ENCODE data around the gene CFAP97.

The CFAP97 gene

DNA sequence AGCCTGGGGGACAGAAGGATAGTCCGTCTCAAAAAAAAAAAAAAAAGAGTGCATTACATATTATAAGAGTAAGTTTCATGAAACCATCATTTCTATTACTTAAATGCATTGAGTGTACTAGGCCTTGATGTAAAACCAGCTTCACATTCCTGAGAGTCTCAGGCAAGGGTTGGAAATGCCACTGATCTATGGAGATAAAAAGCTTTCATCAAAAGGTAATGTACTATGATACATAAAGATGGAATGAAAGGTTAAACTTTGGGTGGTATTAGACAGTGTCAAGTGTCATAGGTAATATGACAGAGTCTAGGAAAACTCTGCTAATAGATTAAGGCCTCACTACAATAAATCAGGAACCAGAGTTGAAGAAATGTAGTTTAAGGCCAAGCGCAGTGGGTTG lies 7.4 kb downstream of the CFAP97 start:
- no peak for DNase-seq (ENCODE audit: low spot score)

DNA sequence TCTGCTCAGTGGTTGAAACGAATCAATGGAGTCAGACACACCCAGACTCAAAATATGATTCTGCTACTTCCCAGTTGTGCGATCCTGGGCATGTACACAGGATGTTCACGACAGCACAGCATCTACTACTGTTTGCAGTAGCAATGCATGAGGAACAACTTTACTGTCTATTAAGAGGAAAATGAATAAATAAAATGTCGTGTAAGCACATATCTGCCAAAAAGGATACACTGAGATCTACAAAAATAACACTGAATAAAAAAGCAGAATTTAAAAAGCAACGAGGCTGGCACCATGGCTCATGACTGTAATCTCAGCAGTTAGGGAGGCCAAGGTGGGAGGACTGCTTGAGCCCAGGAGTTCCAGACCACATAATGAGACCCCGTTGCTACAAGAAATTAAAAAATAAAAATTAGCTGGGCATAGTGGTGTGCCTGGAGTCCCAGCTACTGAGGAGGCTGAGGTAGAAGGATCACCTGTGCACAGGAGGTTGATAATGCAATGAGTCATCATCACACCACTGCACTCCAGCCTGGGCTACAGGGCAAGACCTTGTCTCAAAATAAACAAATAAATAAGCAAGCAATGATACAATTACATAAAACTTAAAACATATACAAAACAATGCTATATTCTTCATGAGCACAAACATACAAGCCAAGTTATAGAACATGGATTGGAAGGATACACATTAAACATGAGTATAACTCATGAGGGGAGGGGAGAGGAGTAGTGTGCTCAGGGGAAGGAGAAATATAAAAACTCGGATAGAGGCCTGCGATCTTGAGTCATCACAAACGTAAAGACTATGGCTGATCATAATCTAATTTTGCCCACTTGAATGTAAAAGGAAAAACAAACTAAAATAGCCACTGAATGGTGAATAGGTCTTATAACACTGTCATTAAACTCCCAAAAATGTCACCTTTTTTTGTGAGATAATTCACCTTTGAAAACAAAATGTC lies 8.6 kb downstream of the CFAP97 start:
- DNase-seq (ENCODE audit: low spot score) = no peak

DNA sequence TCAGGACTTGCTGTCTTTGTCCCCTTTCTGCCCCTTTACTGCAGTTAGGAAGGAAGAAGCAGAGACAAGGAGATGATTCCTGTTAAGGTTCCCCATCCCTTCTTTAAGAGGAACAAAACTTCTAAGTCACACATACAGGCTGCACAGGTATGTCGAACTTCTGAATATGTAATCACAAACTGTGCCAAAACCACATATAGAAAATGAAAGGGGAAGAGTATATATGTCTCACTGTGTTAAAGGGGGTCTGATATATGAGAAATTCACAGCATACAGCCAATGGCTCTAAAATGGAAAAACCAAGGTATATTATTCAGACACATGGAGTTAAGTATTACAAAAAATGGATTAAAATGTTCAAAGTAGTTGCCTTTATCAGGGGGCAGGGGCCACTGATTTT lies 11.7 kb downstream of the CFAP97 start:
- DNase-seq (ENCODE audit: low spot score) = no peak

DNA sequence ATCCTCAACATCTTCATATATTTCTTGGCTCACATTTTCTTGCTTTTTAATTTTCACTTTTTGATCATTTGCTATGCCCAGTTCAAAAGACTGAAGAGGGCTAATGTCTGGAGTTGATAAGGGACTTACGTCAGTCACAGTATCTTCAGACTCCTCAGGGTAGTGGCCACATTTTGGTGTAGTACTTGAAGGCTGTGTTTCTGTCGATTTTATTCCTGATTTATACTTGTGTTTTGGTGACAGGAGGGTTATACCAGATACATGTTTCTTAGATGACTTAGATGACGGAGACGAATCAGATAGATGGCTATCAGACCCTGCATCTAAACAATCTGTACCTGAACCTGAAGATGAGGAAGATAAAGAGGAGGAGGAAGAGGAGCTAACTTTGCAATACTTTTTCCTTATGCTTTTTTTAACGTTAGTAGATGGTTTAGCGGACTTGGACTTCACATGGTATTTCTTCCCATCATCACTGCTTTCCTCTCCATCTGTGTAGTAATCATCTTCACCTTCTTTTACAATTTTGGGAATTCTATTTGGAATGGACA lies 13.4 kb downstream of the CFAP97 start:
- no peak for DNase-seq (ENCODE audit: low spot score)

DNA sequence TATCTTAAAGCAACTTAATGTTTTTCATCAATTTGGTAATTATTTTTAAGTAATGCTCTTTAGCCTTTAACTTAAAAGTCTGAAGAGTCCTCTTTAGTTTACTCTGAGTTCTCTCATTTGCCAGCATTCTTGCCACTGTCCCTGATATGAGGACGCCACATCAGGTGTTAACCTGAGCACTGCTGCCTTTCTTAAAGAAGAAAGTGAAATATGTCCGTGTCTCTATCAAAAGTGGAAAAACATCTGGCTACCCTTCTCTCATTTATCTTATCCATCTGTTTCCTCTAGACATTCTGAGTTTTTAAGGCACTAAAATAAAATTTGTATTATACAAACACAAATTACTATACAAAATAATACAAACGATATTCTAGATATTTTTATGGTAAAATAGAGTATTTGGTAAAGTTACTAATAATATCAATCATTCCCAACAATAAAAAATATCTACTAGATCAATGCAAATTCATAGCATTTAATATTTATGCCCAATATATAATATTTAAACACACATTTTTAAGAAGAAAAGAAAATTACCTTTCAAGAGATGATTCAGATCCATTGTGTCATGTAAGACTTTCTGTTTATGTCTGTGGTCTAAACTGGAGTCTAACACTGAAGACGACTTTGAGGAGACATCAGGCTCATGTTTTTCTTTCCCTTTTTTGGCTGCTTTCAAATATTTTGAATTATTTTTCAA lies 14.0 kb downstream of the CFAP97 start:
- DNase-seq (ENCODE audit: low spot score) = no peak

DNA sequence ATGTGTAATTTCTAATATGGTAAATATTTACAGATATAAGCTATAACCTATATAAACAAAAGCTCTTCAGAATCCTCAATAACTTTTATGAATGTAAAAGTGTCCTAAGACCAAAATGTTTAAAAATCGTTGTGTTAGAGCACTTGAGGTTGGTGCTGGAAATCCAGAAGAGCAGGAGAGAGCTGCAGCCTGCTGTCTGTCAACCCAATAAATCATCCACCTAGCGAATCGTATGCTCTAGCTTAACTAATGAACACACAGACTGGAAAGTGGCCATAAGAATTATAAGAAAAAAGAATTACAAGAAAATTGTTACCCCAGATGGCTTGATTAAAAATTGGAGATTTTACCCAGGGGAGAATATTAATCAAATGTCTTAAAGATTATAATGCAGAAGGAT lies 17.0 kb downstream of the CFAP97 start:
- DNase-seq (ENCODE audit: low spot score) = no peak

DNA sequence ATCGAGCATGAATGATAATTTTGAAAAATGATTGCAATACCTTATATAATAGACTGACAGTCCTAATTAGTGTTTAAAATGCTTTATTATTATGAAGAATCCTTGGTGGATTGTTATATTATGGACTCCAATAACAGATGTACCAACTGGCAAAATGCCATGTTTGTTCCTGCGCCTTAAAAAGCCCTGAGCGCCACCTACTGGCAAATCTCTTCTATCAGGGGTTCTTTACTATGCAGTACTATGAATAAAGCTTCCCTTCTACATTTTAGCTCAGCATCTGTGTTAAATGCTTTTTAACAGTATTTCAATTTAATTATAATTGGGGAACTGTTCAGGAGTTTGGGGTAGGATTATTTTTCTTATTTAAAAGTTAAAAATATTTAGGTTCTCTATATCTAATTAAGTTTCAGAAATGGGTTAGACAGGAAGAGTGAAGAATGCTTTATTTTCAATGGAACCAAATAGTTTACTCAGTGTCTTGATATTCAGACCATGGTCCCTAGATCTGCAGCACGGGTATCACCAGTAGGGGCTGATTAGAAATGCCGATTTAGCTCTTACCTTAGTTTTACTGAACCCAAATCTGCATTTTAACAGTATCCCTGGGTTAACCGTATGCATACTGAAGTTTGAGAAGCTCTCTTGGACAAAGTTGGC lies 20.0 kb downstream of the CFAP97 start:
- peak; percentile 77 for DNase-seq (ENCODE audit: low spot score)

DNA sequence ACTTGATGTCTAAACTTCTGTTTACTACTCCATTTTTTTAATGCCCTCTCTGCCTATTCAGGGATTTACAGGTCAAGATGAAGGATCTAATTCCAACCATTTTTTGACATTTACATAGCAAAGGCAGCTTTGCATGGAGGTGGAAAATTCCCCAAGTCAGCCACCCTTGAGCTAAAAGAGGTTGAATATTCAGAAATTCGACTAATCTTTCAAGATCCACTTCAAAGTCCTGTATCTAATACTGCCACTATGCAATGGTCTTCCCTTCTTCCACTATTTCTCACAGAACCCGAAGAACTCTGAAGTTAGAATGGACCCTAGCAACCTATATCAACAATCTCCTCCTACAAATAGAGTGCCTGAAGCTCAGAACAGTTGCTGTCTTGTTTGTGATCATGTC lies 21.6 kb downstream of the CFAP97 start:
- no peak for DNase-seq (ENCODE audit: low spot score)

DNA sequence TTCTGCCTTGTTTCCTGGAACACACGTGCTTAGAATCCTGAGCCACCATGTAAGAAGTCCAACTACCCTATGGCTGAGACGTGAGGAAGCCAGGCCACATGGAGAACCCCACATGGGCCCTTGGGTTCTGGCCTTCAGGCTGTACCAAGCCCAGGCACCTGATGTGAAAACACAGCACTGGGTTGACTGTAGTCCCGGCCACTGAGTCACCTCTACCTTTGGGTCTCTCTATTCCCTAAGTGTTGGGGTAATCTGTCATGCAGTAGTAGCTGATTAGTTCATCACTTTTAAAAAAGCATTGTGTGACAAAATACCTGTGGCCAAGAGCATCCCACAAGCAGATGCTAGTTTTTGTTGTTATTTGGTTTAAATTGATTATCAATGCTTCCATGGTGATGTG lies 24.3 kb downstream of the CFAP97 start:
- no peak for DNase-seq (ENCODE audit: low spot score)

DNA sequence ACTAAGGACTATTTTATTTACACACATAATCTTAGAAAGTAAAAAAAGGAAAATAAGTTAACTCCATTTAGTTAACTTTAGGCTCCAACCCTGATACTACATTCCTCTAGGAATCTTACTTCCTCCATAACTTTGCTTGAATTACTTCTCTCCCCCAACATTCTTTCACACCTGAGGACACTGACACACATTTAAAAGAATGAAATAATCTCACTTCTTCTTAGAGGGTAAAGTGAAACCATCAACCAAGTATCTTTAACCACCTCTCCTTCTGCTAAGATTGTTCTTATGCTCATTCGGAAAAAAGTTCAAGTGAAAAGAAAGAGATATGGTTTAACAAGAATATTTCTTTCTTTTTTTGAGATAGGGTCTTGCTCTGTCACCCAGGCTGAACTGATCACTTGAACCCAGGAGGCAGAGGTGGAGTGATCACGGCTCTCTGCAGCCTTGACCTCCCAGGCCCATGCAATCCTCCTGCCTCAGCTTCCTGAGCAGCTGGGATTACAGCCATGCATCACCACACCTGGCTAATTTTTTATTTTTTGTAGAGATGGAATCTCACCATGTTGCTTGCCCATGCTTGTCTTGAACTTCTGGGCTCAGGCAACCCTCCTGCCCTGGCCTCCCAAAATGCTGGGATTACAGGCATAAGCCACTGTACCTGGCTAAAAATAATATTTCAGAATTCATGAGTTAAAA lies 32.3 kb downstream of the CFAP97 start:
- DNase-seq (ENCODE audit: low spot score) = no peak

DNA sequence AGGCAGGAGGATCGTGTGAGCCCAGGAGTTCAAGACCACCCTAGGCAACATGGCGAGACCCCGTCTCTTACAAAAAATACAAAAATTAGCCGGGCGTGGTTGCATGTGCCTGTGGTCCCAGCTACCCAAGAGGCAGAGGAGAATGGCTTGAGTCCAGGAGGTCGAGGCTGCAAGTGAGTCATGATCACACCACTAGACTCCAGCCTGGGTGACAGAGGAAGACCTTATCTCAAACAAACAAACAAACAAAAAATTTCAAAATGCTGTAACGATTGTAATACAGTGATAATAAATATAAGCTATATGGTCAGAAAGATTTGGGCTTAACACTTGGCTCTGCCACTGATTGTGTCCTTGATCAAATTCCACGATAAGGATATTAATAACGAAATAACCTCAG lies 36.6 kb downstream of the CFAP97 start:
- DNase-seq (ENCODE audit: low spot score) = no peak

DNA sequence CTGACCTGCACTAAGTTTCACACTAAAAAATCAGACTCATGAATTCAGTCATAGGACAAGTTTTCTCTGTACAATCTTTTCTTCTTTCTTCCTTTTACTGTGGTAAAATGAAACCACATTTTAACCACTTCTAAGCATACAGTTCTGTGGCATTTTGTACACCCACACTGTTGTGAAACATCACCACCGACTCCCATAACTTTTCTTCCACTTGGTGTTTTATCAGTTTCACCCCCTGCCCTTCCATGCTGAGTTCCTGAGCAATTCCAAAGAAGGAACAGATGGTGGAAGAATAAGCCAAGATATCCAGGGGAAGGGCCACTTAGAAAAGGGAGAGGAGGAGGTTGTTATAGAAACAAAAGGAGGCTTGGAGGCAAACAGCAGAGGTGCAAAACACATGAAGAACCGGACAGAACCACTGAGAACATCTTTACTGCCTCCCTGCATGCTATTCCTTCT lies 38.2 kb downstream of the CFAP97 start:
- peak; percentile 39 for DNase-seq (ENCODE audit: low spot score)

DNA sequence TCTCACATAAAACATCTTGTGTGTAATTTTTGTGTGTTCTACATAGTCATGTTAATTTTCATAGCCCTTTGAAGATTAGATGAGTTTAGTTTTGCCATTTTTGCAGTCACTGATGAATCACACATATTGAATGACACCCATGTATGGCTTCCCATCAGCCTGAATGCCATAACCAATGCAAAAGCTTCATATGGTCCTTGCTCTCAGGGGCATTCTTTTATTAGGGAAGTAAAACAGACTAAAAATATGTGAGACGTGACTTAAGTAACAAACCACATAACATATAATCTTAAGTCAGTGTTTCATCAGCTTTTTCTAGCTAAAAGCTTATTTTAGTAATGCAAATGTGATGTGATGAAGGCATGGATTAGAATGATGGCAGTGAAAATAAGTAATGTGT lies 52.5 kb downstream of the CFAP97 start:
- DNase-seq (ENCODE audit: low spot score) = no peak

DNA sequence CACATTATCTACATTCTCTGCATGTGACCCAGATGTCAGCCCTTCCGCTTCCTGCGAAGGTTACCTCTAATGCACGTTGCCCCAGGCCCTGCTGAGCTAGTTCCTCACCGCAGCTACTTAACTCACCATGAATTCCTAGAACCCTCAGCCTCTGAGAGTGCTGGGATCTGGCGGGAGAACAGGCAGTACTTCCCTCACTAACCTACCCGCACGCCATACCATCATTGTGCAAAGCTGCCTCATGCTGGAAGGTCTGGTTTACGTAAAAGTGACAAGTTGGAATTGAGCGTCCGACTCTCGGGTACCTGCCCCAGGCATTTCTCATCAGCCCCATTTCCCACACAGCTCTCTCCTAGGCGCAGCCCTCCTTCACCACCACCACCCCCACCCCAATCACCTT lies 54.4 kb downstream of the CFAP97 start:
- no peak for DNase-seq (ENCODE audit: low spot score)

DNA sequence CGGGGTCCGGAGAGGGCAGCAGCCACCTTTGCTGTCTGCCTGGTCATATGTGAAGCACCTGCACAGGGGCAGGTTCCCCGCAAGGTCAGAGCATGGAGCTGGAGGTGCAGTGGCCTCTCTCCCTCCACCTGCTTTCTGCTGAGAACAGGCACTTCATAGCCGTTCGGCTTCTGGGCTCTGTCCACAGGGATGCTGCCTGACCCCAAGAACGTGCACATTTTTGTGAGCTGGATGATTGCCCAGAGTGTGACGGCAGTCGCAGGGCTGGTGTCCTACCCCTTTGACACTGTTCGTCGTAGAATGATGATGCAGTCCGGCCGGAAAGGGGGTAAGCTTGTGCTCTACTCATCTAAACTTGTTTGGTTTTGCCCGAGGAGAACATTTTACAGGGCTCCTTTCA lies 58.2 kb downstream of the CFAP97 start:
- no peak for DNase-seq (ENCODE audit: low spot score)

DNA sequence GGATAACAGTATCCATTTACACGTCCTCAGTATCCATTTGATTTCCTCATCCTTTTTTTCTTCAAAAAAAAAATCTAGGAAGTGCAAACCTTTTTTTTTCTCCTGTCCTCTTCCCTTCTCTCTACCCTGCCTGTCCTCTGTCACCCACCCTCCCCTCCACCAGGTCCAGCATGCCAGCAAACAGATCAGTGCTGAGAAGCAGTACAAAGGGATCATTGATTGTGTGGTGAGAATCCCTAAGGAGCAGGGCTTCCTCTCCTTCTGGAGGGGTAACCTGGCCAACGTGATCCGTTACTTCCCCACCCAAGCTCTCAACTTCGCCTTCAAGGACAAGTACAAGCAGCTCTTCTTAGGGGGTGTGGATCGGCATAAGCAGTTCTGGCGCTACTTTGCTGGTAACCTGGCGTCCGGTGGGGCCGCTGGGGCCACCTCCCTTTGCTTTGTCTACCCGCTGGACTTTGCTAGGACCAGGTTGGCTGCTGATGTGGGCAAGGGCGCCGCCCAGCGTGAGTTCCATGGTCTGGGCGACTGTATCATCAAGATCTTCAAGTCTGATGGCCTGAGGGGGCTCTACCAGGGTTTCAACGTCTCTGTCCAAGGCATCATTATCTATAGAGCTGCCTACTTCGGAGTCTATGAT lies 59.1 kb downstream of the CFAP97 start:
- DNase-seq (ENCODE audit: low spot score) = no peak

DNA sequence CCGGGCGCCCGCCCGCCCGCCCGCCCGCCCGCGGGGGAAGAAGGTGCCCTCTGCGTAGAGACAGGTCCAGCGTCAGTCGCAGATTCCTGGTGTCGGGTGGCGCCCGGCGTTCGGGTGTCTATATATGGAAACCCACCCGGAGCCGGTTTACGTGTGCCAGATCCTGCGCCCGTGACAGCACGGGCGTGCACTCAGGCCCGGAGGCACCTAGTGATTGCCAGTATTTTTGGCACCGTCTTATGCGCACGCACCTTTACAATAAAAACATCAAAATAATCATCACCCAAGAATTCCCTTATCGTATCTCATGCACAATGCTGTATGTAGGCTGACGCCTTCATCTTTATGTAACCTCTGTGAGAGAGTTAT lies 60.2 kb downstream of the CFAP97 start:
- DNase-seq (ENCODE audit: low spot score) = peak; percentile 12

DNA sequence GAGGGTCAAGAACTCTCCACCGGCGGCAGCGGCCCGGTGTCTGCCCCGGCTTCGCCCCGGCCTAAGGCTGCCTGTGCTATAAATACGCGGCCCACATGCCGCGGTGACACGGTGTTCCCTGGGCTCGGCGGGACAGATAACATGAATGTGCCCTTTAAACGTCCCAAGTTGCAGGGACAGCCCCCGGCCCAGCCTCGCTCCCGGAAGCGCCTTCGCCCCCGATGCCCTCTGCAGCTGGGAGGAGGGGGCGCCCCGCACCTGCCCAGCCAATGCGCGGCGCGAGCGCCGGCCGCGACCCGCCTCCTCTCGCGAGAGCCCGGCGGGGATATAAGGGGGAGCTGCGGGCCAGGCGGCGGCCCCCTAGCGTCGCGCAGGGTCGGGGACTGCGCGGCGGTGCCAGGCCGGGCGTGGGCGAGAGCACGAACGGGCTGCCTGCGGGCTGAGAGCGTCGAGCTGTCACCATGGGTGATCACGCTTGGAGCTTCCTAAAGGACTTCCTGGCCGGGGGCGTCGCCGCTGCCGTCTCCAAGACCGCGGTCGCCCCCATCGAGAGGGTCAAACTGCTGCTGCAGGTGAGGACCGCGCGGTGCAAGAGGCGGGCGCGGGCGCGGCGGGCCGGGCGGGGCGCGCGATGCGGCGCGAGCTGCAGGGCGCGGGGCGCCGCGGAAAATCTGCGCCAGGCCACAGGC lies 60.7 kb downstream of the CFAP97 start, which contains the start of gene SLC25A4:
Gene SLC25A4, plus strand, starts transcription at position 355 of the 689 bp plus-strand sequence. Its CDS starts 107 bp downstream, at position 462.
- DNase-seq (ENCODE audit: low spot score) = peak; percentile 74

DNA sequence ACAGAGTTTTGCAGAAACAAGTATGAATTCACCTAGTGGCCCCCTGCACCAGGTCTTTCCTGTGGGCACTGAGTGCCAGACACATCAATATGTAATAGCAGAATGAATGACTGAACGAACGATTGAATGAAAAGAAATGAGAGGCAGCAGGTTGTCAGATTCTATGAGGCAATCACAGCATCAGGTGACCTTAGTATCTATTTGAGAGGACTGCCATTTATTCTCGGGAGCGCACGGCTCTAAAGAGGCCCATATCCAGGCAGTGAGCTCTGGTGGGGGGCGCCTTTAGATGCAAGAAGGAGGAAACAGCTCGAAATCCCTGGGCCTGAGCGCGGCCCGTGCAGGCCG lies 61.3 kb downstream of the CFAP97 start:
- DNase-seq (ENCODE audit: low spot score) = no peak

DNA sequence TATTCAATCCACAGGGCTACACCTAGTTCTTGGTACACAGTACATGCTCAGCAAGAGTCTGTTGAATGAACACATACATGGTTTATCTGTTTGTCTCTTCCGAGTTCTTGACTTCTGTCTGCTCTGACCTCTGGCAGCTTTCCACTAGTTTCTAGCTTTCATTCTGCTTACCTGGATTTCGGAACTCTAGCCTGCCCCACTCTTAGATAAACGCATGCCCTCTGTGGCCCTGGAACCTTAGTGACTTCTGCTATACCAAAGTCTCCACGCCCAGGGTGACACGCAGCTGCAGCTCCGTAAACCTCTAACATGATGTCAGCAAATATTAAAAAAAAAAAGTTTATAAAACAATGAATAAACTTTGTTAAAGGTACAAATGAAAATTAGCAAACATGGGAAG lies 62.0 kb downstream of the CFAP97 start:
- DNase-seq (ENCODE audit: low spot score) = no peak

DNA sequence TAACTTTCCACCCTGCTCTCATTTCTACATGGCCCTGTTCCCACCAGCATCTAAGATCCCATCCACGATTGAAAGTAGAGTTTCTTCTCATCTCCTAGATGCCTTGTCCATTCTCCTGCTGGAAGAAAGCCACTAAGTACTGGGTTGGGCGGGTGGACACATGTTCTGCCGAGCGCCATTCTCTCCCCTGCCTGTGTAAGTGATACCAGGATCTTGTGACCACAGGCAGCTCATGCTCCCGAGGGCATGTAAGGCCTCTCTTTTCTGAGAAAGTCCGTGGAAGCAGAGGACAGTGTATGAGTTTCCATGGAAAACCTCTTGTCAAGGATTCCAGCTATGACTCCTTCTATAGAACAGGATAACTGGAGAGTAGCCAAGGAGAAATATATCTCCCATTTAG lies 64.1 kb downstream of the CFAP97 start:
- DNase-seq (ENCODE audit: low spot score) = no peak

All from CD4-positive, alpha-beta T cell treated with Interleukin-6 at 100 ng/mL for 8 hours (primary cell).